Measurements from ENCODE around the gene ZFPL1.

ZFPL1 gene

GRCh38 chr11:65045728-65046127 lies 38.3 kb upstream of the ZFPL1 start:
- no peaks in the 10 kb centered on the region for H3K9me3 ChIP-seq (ENCODE audit: control insufficient read depth in 1 of 2, low read length in 2 of 2)
- no peak overlapping the region for H3K27ac ChIP-seq (ENCODE audit: low read depth, low read length)
- H3K4me3 ChIP-seq (ENCODE audit: low read depth in 1 of 2, low read length in 2 of 2), result no peak overlapping the region
- no peaks in the 10 kb centered on the region for H3K27me3 ChIP-seq (ENCODE audit: control insufficient read depth in 1 of 2, insufficient read depth in 2 of 2, low read length in 2 of 2)
- H3K4me1 ChIP-seq (ENCODE audit: control insufficient read depth in 1 of 2, insufficient read depth in 2 of 2, low read length in 2 of 2), result peaks cover 11 to 32% of the 10 kb centered on the region in 2 donors
- no peak overlapping the region for H3K9ac ChIP-seq (ENCODE audit: low read depth in 1 of 2, low read length in 2 of 2)
- H3K36me3 ChIP-seq (ENCODE audit: control insufficient read depth in 1 of 2, insufficient read depth in 2 of 2, low read length in 2 of 2), result peaks cover 9 to 21% of the 10 kb centered on the region in 2 donors

GRCh38 chr11:65047581-65048422 lies 36.2 kb upstream of the ZFPL1 start:
- Histone ChIP-seq H3K4me1 (ENCODE audit: control insufficient read depth in 1 of 2, insufficient read depth in 2 of 2, low read length in 2 of 2) (peaks cover 8 to 27% of the 10 kb centered on the region in 2 donors), H3K27ac (ENCODE audit: low read depth, low read length) (no peak overlapping the region), H3K36me3 (ENCODE audit: control insufficient read depth in 1 of 2, insufficient read depth in 2 of 2, low read length in 2 of 2) (peaks cover 9 to 21% of the 10 kb centered on the region in 2 donors), H3K4me3 (ENCODE audit: low read depth in 1 of 2, low read length in 2 of 2) (peak overlapping the region; percentile 58 to 61), H3K9me3 (ENCODE audit: control insufficient read depth in 1 of 2, low read length in 2 of 2) (no peaks in the 10 kb centered on the region), H3K9ac (ENCODE audit: low read depth in 1 of 2, low read length in 2 of 2) (peak overlapping the region; percentile 37 to 63), H3K27me3 (ENCODE audit: control insufficient read depth in 1 of 2, insufficient read depth in 2 of 2, low read length in 2 of 2) (no peaks in the 10 kb centered on the region)

GRCh38 chr11:65051398-65051858 lies 32.6 kb upstream of the ZFPL1 start:
- Histone ChIP-seq H3K4me1 (ENCODE audit: control insufficient read depth in 1 of 2, insufficient read depth in 2 of 2, low read length in 2 of 2) (peaks cover 15 to 24% of the 10 kb centered on the region in 2 donors), H3K9ac (ENCODE audit: low read depth in 1 of 2, low read length in 2 of 2) (no peak overlapping the region), H3K27me3 (ENCODE audit: control insufficient read depth in 1 of 2, insufficient read depth in 2 of 2, low read length in 2 of 2) (no peaks in the 10 kb centered on the region), H3K4me3 (ENCODE audit: low read depth in 1 of 2, low read length in 2 of 2) (no peak overlapping the region), H3K9me3 (ENCODE audit: control insufficient read depth in 1 of 2, low read length in 2 of 2) (no peaks in the 10 kb centered on the region), H3K27ac (ENCODE audit: low read depth, low read length) (no peak overlapping the region), H3K36me3 (ENCODE audit: control insufficient read depth in 1 of 2, insufficient read depth in 2 of 2, low read length in 2 of 2) (no peaks in the 10 kb centered on the region)

DNA sequence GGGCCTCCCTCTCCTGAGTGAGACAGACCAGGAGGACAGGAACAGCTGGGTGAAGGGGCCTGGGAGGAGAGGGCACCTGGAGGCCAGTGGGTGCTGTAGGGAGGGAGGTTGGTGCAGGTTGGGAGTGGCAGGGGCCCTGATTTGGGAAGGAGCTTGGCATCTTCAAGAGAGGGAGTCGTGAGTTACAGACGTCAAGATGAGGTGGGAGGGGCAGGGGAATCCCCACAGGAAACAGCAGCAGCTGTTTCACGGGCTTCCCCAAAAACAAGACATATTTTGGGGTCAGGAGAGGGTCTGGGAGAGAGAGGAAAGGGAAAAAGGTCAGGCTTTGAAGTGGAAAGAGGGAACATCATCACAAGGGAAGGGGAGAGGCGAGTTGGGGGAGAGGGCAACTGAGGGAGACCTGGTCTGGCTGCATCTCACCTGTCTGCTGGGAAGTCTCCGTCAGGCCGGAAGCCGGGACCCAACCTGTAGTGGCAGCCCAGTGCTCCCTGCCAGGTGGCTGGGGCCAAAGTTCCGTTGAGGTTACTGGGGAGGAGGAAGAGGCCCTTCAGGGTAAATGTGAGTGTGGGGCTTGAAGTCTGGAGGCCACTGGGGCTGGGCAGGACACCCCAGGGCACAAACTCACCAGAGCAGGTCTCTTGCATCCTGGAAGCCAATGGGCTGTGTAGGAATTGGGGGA lies 30.1 kb upstream of the ZFPL1 start:
- Histone ChIP-seq H3K9me3 (ENCODE audit: control insufficient read depth in 1 of 2, low read length in 2 of 2) (no peaks in the 10 kb centered on the region), H3K27me3 (ENCODE audit: control insufficient read depth in 1 of 2, insufficient read depth in 2 of 2, low read length in 2 of 2) (no peaks in the 10 kb centered on the region), H3K9ac (ENCODE audit: low read depth in 1 of 2, low read length in 2 of 2) (no peak overlapping the region), H3K4me1 (ENCODE audit: control insufficient read depth in 1 of 2, insufficient read depth in 2 of 2, low read length in 2 of 2) (peaks cover 24 to 25% of the 10 kb centered on the region in 2 donors), H3K4me3 (ENCODE audit: low read depth in 1 of 2, low read length in 2 of 2) (peak overlapping the region in 1 of 2 donors; percentile 24), H3K36me3 (ENCODE audit: control insufficient read depth in 1 of 2, insufficient read depth in 2 of 2, low read length in 2 of 2) (no peaks in the 10 kb centered on the region), H3K27ac (ENCODE audit: low read depth, low read length) (no peak overlapping the region)

DNA sequence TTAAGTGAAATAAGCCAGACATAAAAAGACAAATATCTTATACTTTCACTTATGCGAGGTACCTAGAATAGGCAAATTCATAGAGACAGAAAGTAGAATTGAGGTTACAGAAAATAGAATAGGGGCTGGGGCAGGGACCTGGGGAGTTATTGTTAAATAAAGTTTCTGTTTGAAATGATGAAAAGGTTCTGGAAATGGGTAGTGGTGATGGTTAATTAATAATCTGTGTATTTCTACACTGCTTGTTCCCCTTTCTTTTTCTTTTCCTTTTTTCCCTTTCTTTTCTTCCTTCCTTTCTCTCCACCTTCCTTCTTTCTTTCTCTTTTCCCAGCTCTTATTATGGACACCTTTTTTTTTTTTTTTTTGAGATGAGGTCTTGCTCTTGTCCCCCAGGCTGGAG lies 28.5 kb upstream of the ZFPL1 start:
- H3K36me3 ChIP-seq (ENCODE audit: control insufficient read depth in 1 of 2, insufficient read depth in 2 of 2, low read length in 2 of 2), result no peaks in the 10 kb centered on the region
- peak overlapping the region; percentile 14 for H3K27ac ChIP-seq (ENCODE audit: low read depth, low read length)
- H3K4me3 ChIP-seq (ENCODE audit: low read depth in 1 of 2, low read length in 2 of 2), result no peak overlapping the region
- no peak overlapping the region for H3K9ac ChIP-seq (ENCODE audit: low read depth in 1 of 2, low read length in 2 of 2)
- peaks cover 35 to 40% of the 10 kb centered on the region in 2 donors for H3K4me1 ChIP-seq (ENCODE audit: control insufficient read depth in 1 of 2, insufficient read depth in 2 of 2, low read length in 2 of 2)
- no peaks in the 10 kb centered on the region for H3K27me3 ChIP-seq (ENCODE audit: control insufficient read depth in 1 of 2, insufficient read depth in 2 of 2, low read length in 2 of 2)
- no peaks in the 10 kb centered on the region for H3K9me3 ChIP-seq (ENCODE audit: control insufficient read depth in 1 of 2, low read length in 2 of 2)

DNA sequence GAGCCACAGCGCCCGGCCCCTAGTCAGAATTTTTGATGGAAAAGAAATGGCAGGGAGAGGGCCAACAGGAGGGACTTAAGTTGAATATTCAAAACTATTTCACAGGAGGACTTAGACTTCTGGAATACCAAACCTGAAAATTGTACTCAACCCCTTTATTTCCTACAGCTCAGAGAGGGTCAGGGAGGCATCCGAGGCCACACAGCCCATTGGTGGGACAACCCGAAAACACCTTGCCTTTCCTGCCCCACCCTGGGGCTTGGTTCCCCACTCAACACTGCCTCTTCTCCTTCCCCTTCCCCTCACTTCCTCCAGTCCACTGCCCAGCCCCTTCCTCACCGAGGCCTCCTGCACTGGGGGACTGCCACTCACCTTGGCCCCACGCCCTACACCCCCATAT lies 27.0 kb upstream of the ZFPL1 start:
- peaks cover 36 to 41% of the 10 kb centered on the region in 2 donors for H3K4me1 ChIP-seq (ENCODE audit: control insufficient read depth in 1 of 2, insufficient read depth in 2 of 2, low read length in 2 of 2)
- no peaks in the 10 kb centered on the region for H3K9me3 ChIP-seq (ENCODE audit: control insufficient read depth in 1 of 2, low read length in 2 of 2)
- H3K27me3 ChIP-seq (ENCODE audit: control insufficient read depth in 1 of 2, insufficient read depth in 2 of 2, low read length in 2 of 2), result no peaks in the 10 kb centered on the region
- H3K9ac ChIP-seq (ENCODE audit: low read depth in 1 of 2, low read length in 2 of 2), result no peak overlapping the region
- H3K4me3 ChIP-seq (ENCODE audit: low read depth in 1 of 2, low read length in 2 of 2), result no peak overlapping the region
- H3K27ac ChIP-seq (ENCODE audit: low read depth, low read length), result no peak overlapping the region
- no peaks in the 10 kb centered on the region for H3K36me3 ChIP-seq (ENCODE audit: control insufficient read depth in 1 of 2, insufficient read depth in 2 of 2, low read length in 2 of 2)

DNA sequence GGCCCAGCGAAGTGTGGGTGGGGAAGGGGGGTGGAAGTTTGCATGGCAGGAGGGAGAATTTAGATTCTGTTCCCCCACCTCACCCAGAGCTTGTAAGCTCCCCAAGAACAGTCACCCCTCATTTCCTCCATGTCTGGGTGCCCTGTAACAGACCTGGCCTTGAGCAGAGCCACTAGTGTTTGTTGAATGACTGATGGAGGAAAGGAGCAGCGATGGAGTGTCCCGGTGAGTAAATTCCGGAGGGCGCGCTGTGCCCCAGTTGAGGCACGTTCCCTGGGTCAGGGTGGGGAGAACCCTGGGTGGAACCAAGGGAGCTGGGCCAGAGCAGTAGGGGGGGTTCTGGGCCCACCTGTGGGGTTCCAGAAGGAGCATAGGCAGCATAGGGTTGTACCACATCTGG lies 26.5 kb upstream of the ZFPL1 start:
- H3K27ac ChIP-seq (ENCODE audit: low read depth, low read length), result no peak overlapping the region
- H3K9ac ChIP-seq (ENCODE audit: low read depth in 1 of 2, low read length in 2 of 2), result no peak overlapping the region
- peak overlapping the region; percentile 16 to 37 for H3K4me3 ChIP-seq (ENCODE audit: low read depth in 1 of 2, low read length in 2 of 2)
- H3K36me3 ChIP-seq (ENCODE audit: control insufficient read depth in 1 of 2, insufficient read depth in 2 of 2, low read length in 2 of 2), result no peaks in the 10 kb centered on the region
- H3K27me3 ChIP-seq (ENCODE audit: control insufficient read depth in 1 of 2, insufficient read depth in 2 of 2, low read length in 2 of 2), result no peaks in the 10 kb centered on the region
- peaks cover 36 to 41% of the 10 kb centered on the region in 2 donors for H3K4me1 ChIP-seq (ENCODE audit: control insufficient read depth in 1 of 2, insufficient read depth in 2 of 2, low read length in 2 of 2)
- H3K9me3 ChIP-seq (ENCODE audit: control insufficient read depth in 1 of 2, low read length in 2 of 2), result no peaks in the 10 kb centered on the region

- H3K4me3 ChIP-seq (ENCODE audit: low read depth in 1 of 2, low read length in 2 of 2), result peak overlapping the region; percentile 28 to 37
- no peak overlapping the region for H3K27ac ChIP-seq (ENCODE audit: low read depth, low read length)
- no peak overlapping the region for H3K9ac ChIP-seq (ENCODE audit: low read depth in 1 of 2, low read length in 2 of 2)
- H3K9me3 ChIP-seq (ENCODE audit: control insufficient read depth in 1 of 2, low read length in 2 of 2), result no peaks in the 10 kb centered on the region
- peaks cover 36 to 41% of the 10 kb centered on the region in 2 donors for H3K4me1 ChIP-seq (ENCODE audit: control insufficient read depth in 1 of 2, insufficient read depth in 2 of 2, low read length in 2 of 2)
- no peaks in the 10 kb centered on the region for H3K27me3 ChIP-seq (ENCODE audit: control insufficient read depth in 1 of 2, insufficient read depth in 2 of 2, low read length in 2 of 2)
- no peaks in the 10 kb centered on the region for H3K36me3 ChIP-seq (ENCODE audit: control insufficient read depth in 1 of 2, insufficient read depth in 2 of 2, low read length in 2 of 2)
Measured at GRCh38 chr11:65058012-65058411, 26.0 kb upstream of the ZFPL1 start.

- H3K27me3 ChIP-seq (ENCODE audit: control insufficient read depth in 1 of 2, insufficient read depth in 2 of 2, low read length in 2 of 2), result no peaks in the 10 kb centered on the region
- no peak within 1 kb of the TSS for H3K27ac ChIP-seq (ENCODE audit: low read depth, low read length)
- no peaks in the 10 kb centered on the region for H3K9me3 ChIP-seq (ENCODE audit: control insufficient read depth in 1 of 2, low read length in 2 of 2)
- H3K9ac ChIP-seq (ENCODE audit: low read depth in 1 of 2, low read length in 2 of 2), result no peak within 1 kb of the TSS
- peaks cover 36 to 41% of the 10 kb centered on the region in 2 donors for H3K4me1 ChIP-seq (ENCODE audit: control insufficient read depth in 1 of 2, insufficient read depth in 2 of 2, low read length in 2 of 2)
- no peaks in the 10 kb centered on the region for H3K36me3 ChIP-seq (ENCODE audit: control insufficient read depth in 1 of 2, insufficient read depth in 2 of 2, low read length in 2 of 2)
- peak within 1 kb of the TSS; percentile 28 to 37 for H3K4me3 ChIP-seq (ENCODE audit: low read depth in 1 of 2, low read length in 2 of 2)
Measured at GRCh38 chr11:65058419-65059054, 25.5 kb upstream of the ZFPL1 start, which contains the start of gene NAALADL1. Gene NAALADL1 (minus strand): TSS chr11:65058553. CDS start chr11:65058521, 32 bp downstream.

DNA sequence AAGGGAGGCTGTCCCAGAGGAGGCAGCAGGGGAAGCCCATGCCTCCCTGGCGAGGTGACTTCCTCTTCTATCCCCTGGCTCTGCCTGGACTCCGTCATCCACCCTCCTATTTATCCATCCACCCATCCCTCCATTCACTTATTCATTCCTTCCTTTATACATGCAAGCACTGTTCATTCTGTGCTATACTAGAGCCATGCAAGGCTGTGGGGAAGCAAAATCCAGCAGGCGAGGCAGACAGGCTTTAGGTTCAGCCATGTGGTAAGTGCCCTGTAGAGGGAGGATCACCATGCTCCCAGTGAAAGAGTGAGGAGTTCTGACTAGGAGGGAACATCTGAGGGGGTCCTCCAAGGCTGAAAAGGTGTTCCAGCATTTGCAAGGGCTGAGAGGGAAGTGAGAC lies 24.5 kb upstream of the ZFPL1 start:
- peaks cover 26 to 32% of the 10 kb centered on the region in 2 donors for H3K4me1 ChIP-seq (ENCODE audit: control insufficient read depth in 1 of 2, insufficient read depth in 2 of 2, low read length in 2 of 2)

More for the DNA sequence above, 24.5 kb upstream of the ZFPL1 start:
- Histone ChIP-seq H3K9ac (ENCODE audit: low read depth in 1 of 2, low read length in 2 of 2) (no peak overlapping the region), H3K4me3 (ENCODE audit: low read depth in 1 of 2, low read length in 2 of 2) (no peak overlapping the region), H3K27me3 (ENCODE audit: control insufficient read depth in 1 of 2, insufficient read depth in 2 of 2, low read length in 2 of 2) (no peaks in the 10 kb centered on the region), H3K27ac (ENCODE audit: low read depth, low read length) (no peak overlapping the region), H3K36me3 (ENCODE audit: control insufficient read depth in 1 of 2, insufficient read depth in 2 of 2, low read length in 2 of 2) (no peaks in the 10 kb centered on the region), H3K9me3 (ENCODE audit: control insufficient read depth in 1 of 2, low read length in 2 of 2) (no peaks in the 10 kb centered on the region)

All from duodenal mucosa (tissue), 2 donors.